HG02678 (cell line): ENCODE results near the gene MTPN.

Experiments used
- ATAC-seq: cut with Tn5 transposase; IDR thresholded peaks from one replicate; pipeline ENCODE4 v1.9.1; 2021; ENCODE audit warnings: mild to moderate bottlenecking, moderate library complexity; ENCODE audit not compliant: unreplicated experiment

Gene MTPN, protein sequence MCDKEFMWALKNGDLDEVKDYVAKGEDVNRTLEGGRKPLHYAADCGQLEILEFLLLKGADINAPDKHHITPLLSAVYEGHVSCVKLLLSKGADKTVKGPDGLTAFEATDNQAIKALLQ

DNA sequence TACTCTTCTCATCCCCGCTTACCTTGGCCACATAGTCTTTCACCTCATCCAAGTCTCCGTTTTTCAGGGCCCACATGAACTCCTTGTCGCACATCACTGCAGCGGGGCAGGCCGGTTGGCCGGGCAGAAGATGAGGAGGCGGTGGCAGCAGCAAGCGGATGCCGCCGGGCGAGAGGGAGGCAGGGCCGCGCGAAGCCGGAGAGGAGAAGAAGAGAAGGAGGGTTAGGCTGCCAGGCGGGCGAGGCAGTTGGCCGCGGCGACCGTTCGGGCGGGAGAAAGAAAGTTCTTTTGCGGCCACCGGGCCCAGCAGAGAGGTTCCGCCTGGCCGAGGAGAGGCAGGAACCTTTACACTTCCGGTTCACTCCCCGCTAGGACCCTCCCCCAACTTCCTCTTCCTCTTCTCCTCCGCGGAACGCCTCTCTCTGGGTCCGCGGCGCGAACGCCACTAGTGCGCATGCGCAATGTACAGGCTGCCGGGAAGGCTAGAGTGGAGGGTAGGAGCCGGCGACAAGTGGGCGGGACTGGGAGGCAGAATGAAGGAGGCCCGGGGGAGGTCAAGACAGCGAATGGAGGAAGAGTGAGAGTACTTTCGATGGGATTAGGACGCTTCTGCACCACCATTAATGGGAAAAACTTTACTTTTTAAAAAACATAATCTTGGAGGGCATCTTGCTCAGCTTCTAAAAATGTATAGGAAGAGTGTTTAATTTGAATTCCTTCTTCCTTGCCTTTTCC lies at the start of gene MTPN:
TSS of gene MTPN (minus strand) at position 353 of the 735 bp plus-strand sequence. CDS start at position 94, 259 bp downstream.
- ATAC-seq, result peak; percentile 64

DNA sequence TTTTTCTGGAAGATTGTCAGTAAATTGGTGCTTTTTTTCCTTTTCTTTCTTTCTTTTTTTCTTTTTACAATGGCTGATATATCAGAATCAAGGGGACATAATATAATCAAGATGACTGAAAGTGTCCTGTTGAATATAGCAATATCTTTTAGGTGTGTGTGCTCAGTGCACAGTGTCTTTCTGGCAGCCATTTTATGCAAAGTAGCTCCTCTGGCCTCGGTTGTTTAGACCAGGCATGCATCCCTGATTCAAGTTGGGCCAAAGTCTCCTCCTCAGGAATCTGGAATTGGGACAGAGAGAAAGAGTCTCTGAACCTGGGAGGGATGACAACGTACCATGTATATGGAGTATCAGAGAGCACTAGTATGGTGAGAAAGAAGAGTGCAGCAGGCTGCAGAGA lies 49.0 kb upstream of the MTPN start:
- ATAC-seq, result no peak

DNA sequence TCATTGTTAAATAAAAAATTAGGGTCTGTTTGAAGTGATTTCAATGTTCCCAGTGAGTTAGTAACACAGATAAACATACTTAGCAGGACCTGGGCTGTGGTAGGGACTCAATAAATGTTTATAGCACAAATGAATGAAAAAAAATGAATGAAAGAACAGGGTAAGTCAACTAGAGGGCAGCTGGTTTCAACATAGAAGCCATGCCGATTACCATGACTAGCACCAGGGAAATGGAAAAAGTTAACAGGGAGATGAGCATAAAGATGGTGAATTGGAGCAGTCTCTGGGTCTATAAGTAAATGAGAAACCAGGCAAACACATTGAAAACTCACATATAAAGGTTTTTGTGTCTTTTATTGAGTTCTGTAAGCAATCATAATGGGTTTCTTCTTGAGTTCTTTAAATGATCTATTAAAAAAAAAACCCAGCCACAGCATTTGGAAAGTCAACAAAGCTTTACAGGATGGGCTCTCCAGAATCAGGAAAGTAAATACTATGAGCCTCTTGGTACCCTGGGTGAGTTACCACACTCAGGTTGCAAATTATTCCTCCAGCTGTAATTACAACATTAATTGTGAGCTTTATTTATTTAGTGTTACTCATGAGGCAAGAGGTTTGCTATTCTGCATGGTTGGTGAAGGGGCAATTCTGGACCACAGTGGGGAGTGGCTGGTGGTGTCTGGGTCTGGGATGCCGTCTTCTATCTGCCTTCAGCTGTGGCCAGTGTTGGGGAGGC lies 46.1 kb upstream of the MTPN start:
- no peak for ATAC-seq

DNA sequence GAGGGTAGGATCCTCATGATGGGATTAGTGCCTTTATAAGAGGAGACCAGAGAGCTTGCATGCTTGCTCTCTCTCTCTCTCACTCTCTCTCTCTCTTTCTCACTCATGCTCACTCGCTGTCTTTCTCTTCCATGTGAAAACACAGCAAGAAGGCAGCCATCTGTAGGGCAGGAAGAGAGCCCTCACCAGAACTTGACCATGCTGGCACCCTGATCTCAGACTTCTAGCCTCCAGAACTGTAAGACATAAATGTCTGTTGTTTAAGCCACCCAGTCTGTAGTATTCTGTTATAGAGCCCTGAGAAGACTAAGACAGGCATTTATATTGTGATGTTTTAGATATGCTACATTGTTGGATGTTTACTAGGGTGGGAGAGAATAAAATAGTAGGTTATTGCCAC lies 43.4 kb upstream of the MTPN start:
- no peak for ATAC-seq

DNA sequence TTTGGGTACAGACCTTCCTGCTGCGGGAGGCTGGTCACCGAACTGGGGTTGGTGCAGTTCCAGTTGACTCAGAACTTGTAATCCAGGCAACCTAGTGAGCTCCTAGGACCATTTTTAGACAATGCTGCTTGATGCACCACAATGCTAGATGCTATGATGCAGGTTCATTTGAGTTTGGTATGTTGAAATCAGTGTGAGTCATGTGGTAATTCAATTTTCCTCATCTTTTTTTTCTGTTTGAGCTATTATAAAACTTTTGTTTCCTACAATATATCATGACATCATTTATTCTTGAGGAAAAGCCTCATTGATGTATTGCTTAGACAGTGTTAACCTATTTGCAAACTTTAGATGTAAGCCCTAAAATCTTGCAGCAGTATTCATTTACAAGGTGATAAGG lies 40.9 kb upstream of the MTPN start:
- ATAC-seq, result no peak

DNA sequence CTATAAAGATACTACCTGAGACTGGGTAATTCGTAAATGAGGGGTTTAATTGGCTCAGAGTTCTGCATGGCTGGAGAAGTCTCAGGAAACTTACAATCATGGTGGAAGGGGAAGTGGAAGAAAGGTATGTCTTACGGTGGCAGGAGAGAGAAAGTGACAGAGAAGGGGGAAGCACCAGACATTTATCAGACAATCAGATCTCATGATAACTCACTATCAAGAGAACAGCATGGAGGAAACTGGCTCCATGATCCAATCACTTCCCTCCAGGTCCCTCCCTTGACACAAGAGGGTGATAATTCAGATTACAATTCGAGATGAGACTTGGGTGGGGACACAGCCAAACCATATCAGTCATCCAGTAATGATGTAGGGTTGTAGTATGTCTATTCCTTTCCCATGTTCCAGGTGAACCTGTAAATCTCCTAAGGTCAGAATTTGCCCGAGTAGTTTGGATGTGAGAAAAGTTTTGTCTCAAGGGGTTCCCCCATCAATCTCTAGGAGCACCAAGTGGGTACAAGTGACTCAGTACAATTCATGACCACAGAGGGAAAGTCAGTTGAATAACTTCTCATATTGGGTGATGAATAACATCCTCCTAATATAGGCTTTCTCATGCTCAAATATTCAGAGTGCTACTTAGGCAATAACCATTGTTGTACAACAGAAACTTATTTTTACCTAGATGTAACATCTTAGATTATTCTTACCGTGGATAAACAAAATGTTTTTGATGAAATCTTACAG lies 39.7 kb upstream of the MTPN start:
- no peak for ATAC-seq

DNA sequence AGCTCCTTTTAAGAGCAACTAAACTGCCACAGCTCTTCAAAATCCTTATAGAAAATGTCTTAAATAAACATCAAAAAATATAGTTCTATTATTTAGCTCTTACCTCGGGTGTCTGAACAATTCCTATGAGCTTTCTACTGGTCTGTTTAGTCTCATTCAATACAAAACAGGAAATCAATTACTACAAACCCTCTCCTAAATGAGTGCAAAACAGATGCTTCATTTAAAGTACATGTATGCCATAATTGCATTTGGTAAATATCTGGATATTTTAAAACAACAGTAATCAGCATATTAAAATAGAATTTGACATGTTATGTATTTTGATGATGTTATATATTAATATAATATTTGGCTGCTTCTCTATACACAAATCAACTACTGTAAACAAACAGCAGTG lies 38.5 kb upstream of the MTPN start:
- ATAC-seq, result no peak

DNA sequence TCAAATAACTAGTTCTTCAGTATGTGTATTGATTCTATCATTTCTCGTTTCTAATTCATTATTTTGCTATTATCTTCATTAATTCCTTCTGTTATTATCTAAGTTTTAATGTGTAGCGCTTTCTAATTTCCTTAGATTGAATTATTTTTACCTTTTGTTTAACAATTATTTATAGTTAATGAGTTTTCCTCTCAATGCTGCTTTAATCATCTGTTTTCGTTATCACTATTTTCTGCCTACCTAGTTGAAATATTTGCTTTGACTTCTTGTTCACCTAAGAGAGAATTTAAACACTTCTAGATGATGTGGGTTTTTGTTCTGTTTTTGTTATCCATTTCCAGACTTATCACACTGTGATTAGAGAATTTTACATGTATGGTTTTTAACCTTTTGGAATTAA lies 37.5 kb upstream of the MTPN start:
- ATAC-seq, result no peak

DNA sequence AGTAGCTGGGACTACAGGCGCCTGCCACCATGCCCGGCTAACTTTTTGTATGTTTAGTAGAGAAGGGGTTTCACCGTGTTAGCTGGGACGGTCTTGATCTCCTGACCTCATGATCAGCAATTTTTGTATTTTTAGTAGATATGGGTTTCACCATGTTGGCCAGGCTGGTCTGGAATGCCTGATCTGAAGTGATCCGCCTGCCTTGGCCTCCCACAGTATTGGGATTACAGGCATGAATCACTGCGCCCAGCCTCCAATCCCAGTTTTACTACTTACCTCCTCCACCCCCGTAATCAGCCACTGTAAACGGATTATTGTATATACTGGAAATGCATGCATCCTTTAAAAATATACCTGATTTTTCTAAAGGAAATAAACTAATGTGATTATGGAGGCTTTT lies 35.1 kb upstream of the MTPN start:
- ATAC-seq, result no peak

DNA sequence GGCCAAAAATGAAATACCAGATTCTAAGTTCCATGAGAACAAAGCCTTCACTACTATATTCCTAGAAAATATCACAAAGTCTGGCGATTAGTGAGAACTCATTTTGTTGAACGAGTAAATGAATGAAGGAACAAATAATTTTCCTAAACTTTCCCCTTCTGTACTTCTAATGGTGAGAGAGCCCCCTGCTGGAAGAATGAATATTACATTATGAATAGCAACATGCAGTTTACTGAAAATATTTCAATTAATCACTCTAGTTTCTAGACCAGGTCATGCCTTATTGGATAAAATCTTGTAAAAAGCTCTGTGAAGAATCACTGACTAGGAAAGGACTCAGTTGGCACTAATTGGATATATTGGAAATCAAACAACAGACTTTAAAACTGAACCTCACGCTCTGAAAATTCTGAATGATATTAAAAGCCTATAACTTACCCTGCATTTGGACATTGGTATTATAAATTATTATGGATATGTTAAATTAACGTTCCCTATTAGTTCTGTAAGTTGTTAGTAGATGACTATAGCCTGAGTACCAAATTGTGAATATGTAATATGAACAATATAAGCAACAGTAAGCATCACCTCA lies 32.4 kb upstream of the MTPN start:
- no peak for ATAC-seq

DNA sequence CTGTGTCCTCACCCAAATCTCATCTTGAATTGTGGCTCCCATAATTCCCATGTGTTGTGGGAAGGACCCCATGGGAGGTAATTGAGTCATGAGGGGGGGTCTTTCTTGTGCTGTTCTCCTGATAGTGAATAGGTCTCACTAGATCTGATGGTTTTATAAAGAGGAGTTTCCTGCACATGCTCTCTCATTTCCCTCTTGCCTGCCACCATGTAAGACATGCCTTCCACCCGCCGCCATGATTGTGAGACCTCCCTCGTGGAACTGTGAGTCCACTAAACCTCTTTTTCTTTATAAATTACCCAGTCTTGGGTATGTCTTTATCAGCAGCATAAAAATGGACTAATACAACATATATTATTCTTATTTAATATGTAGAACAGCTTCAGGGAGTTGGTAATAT lies 29.0 kb upstream of the MTPN start:
- ATAC-seq, result no peak

DNA sequence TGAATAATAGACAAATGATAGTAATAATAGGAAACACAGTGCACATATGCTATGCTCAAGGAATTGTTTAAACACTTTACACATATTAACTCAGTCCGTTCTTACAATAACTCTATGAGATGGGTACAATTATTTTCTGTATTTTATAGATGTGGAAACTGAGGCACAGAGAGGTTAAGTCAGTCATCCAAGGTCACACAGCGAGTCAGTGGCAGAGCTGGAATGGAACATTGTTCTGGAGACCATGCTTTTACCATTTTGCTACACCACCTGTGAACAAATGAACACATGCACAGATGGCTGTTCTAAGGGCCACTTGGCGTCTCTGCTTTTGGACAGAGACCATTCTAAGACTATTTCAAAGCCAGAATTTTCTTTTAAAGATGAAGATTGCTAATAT lies 26.9 kb upstream of the MTPN start:
- ATAC-seq, result no peak

DNA sequence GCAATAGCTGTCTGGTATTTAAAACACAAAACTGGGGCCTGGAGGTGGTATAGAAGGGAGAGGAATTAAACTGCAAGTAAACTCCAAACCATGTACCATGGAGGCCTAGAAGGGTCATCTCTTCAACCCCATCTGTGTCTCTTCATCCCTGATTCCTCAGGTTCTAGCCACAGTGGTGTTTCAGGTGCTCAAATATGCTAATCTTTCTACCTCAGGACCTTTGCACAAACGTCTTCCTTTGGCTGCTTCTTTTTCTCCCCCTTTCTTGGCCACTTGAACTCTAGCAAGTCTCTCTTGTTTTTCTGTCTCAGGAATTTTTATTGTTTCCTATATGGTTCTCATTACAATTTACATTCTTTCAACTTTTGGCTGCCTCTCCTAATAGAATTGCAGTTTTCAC lies 25.6 kb upstream of the MTPN start:
- no peak for ATAC-seq

DNA sequence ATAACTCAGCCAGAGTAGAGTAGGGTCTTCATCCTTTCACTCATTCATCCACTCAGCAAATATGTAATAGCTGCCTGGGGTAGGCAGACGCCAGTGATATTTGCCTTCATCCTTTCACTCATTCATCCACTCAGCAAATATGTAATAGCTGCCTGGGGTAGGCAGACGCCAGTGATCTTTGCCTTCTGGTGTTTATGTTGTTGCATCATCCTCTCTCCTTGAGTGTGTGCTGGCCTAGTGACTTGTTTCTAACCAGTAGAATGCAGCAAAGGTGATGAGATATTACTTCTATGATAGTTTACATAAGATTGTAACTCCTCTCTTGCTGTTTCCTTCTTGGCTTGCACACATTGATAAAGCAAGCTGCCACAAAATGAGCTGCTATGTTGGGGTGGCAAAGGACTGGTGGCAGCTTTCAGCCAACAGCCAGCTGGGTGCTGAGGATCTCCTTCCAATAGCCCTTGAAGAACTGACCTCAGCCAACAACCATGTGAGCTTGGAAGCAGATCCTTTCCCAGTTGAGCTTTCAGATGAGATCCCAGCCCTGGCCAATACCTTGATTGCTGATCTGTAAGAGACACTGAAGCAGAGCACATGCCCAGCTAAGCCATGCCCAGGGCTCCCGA lies 23.2 kb upstream of the MTPN start:
- ATAC-seq, result no peak

DNA sequence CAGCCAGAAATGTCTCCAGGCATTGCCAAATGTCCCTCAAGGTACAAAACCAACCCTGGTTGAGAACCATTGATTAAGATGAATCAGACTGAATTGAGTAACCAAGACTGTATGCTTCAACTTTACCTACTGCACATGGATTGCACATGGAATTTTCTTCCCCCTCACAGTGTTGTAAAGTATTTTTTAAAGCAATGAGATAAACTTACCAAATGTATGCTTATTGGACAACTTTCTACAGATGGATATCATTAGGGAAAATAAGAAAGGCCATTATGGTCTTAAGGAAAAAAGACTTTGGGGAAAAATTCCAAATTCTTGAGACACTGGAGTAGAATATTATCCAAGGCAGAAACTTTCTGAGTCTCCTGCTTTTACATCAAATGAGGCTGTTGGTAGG lies 20.9 kb upstream of the MTPN start:
- no peak for ATAC-seq

DNA sequence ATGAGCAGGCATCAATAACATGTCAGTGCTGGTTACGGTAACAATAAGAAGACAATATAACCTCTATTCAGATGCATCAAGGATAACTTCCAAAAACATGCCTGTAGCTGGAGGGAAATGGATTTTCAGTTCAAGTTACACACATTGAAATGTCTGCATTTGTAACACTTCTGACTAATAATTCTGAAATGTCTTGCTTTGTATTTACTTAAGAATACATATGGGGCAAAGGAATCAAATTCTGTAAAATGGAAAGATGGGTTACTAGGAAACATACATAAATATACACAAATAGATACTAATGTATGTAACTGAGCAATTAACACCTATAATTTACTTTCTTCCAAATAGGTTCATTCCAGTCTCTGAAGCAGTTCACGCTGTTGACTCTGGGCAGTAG lies 18.6 kb upstream of the MTPN start:
- ATAC-seq, result no peak

DNA sequence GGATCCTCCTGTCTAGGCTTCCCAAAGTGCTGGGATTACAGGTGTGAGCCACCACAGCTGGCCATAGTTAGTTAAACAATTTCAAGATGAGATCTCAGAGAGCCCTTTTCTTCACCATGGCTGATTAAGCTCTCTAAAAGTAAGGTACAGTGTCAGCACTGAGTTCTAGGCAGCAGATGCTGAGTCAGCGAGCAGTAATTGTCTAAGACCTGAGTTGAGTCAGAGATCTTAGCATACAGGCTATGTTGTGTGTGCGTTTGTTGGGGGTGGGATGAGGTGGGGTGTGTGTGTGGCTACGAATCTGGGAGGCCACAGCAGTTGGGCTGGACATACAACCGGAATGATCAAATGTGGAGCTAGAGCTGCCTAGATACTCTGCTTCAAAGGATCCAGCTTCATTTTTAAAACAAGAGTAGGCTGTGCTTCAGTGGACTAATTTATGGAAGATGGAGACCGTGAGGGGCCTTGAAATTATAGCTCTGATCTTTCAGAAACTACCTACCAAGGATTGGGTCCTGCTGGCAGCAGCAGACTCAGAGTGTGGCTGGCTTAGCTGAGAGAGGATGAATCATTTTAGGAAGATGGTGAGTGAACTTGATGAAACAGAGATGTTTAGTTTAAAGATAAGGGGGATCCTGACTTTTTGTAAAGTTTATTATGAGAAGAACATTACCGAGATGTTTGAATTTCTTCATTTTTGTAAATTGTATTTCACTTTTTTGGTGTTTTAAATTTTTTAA lies 17.5 kb upstream of the MTPN start:
- ATAC-seq, result peak; percentile 8

DNA sequence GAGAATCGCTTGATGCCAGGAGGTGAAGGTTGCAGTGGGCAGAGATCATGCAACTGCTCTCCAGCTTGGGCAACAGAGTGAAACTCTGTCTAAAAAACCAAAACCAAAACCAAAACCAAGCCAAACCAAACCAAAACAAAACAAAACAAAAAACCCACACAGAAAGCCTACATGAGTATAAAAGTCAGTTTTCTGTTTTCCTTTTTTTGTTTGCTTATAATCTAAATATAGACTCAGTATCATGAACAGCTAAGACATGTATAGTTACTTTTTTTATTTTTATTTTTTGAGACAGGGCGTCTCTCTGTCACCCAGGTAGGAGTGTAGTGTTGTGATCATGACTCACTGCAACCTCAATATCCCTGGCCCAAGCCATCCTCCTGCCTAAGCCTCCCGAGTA lies 16.8 kb upstream of the MTPN start:
- ATAC-seq, result peak; percentile 79

DNA sequence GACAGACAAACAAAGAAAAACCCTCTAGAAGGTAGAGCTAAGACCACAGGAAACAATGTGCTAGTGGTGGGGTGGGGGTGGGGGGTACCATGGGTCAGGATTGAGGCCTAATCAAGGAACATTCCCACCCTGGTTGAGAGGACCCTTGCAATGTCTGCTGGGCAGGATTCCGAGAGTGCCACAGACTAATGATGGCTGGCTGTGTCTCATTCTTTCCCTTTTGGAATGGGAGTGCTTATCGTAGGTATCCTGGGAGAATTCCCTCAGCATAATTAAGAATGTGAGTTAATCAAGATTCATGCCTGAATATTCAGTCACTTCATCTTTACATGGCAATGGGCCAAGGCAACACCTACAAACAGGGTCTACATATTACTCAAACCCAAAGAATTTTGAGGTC lies 14.7 kb upstream of the MTPN start:
- no peak for ATAC-seq

DNA sequence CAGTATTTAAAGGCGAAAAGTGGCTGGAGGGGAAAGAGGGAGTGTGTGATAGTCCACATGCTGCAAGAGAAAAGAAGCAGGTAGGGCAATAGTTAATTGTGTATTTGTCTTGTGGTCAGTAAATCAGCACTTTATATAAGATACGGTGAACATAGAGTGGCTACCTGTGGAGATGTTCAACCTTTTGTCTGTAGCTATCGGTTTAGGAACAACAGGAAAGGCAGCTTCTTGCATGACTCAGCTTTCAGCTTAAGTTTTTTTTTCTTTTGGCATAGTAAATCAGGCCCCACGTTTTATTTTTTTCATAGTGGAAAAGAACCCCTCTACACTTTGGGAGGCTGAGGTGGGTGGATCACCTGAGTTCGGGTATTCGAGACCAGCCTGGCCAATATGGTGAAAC lies 14.2 kb upstream of the MTPN start:
- no peak for ATAC-seq
